GM21825 (cell line): Measurements from ENCODE around the gene UBXN11.
"Not testable (repeated sequence)": the region's sequence is repeated elsewhere in the genome, so short reads cannot be mapped to it uniquely, and the experiment has no call there.

ENCODE experiments used
- ATAC-seq: cut with Tn5 transposase; IDR thresholded peaks from one replicate; pipeline ENCODE4 v1.9.1; 2021; ENCODE audit warnings: mild to moderate bottlenecking, moderate library complexity; ENCODE audit not compliant: unreplicated experiment

UBXN11 gene

GRCh38 chr1:26337625-26338024 is 31.2 kb upstream of the UBXN11 start:
- no peak for ATAC-seq

GRCh38 chr1:26337206-26337535 is 30.7 kb upstream of the UBXN11 start:
- ATAC-seq, result no peak

GRCh38 chr1:26336477-26337205 is 30.2 kb upstream of the UBXN11 start:
- peak; percentile 70 for ATAC-seq

- no peak for ATAC-seq
These were observed 29.5 kb upstream of the UBXN11 start for GRCh38 chr1:26335774-26336476.

- not testable (repeated sequence) for ATAC-seq
These were observed 26.9 kb upstream of the UBXN11 start for GRCh38 chr1:26333312-26333711.

GRCh38 chr1:26330276-26330675 is 23.8 kb upstream of the UBXN11 start:
- no peak for ATAC-seq

GRCh38 chr1:26329380-26329779 is 22.9 kb upstream of the UBXN11 start:
- not testable (repeated sequence) for ATAC-seq

GRCh38 chr1:26328597-26328996 is 22.2 kb upstream of the UBXN11 start:
- ATAC-seq, result no peak

GRCh38 chr1:26327956-26328362 is 21.5 kb upstream of the UBXN11 start:
- ATAC-seq, result no peak

- ATAC-seq, result no peak
These were observed 18.1 kb upstream of the UBXN11 start for GRCh38 chr1:26324550-26324949.

GRCh38 chr1:26323382-26323781 is 16.9 kb upstream of the UBXN11 start:
- ATAC-seq, result no peak

- no peak for ATAC-seq
These were observed 15.6 kb upstream of the UBXN11 start for GRCh38 chr1:26322042-26322331.

GRCh38 chr1:26321315-26322041 is 15.0 kb upstream of the UBXN11 start:
- peak; percentile 34 for ATAC-seq

GRCh38 chr1:26320896-26321295 is 14.5 kb upstream of the UBXN11 start:
- no peak for ATAC-seq

- no peak for ATAC-seq
These were observed 12.1 kb upstream of the UBXN11 start for GRCh38 chr1:26318338-26319064.

- ATAC-seq, result peak; percentile 28
These were observed 11.3 kb upstream of the UBXN11 start, which contains the start of gene CD52 for GRCh38 chr1:26317612-26318337. CD52 (plus strand) TSS chr1:26317958; CDS start chr1:26318018, 60 bp downstream.

- ATAC-seq, result no peak
These were observed 10.7 kb upstream of the UBXN11 start for GRCh38 chr1:26317146-26317545.

- ATAC-seq, result no peak
These were observed 9.7 kb upstream of the UBXN11 start for GRCh38 chr1:26315874-26316850.

GRCh38 chr1:26314501-26314900 is 8.1 kb upstream of the UBXN11 start:
- ATAC-seq, result no peak
